GM18519 (cell line): ENCODE data around the gene GRID1.
A peak's percentile ranks its signal among the peaks of the same experiment; 100 is the strongest.

ENCODE experiments used
- ATAC-seq: cut with Tn5 transposase; IDR thresholded peaks from one replicate; pipeline ENCODE4 v1.9.1; 2021; ENCODE audit warnings: mild to moderate bottlenecking, moderate library complexity; ENCODE audit not compliant: unreplicated experiment, low FRiP score

The GRID1 gene

DNA sequence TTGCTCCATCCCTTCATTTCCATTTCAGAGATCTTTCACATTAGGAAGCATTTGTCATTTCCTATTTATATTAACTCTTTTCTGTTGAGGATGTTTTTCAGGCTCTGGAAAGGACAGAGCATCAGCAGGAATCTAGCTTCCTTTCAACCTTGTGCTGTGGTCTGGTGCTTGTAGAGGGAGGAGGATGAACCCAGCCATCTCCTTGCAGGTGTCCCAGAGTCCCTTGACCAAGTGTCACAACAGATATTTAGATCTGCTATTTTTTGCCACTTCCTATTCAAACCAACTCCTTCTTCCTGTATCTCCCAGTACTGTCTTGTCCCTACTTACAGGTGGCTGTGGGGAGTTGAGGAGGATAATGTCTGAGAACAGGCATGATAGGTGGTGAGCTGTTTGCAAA is 742.8 kb downstream of the GRID1 start:
- ATAC-seq = no peak

DNA sequence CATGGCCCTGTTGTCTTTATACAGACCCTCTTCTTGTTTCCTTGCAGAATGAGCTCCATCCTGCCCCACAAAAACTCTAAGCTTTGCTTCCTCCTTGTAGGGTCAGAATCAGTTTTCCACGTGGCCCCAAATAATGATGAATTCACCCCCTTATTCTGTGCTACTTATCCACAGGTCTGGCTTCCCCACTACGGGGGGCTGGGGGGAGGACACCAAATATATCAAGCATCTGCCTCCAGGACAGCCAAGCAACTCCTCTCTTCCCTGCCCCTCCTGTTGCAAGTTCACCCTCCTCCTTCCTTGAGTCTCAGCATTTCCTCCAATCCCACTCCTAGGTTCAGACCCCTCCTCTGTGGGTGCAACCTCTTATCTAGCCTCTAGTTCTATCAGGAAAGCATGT is 743.3 kb downstream of the GRID1 start:
- no peak for ATAC-seq

DNA sequence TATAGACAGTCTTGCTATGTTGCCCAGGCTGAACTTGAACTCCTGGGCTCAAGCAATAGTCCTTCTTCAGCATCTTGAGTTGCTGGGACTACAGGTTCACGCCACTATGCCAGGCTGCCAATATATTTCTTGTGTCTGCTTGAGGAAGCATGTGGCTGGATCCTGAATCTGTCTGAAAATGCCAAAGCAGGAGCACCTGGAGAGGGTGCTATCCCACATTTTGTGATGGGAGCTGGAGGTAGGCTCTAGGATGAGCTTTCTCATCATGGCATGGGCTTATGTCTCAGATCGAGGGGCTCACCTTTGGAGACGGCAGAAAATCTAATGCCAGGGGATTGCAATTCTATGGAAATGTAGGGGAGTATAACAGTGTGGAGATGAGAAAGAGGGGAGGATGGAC is 744.2 kb downstream of the GRID1 start:
- ATAC-seq = no peak

DNA sequence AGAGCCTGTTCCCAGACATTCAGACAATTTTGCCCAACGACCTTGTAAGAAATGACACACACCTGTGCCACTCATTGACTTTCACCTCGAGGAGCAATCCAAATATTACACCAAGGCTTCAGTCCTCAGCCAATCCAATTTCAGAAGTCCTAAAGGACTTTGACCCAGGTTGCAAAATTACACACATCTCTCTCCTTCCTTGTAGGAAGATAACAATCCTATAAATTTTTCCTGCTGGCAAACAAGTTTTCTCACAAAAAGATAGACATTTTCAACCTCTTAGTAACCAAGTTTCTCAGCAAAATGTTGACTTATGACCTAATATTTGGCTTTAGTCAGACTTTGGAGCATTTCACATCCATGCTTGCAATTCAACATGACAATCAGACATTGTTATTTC is 745.0 kb downstream of the GRID1 start:
- no peak for ATAC-seq

DNA sequence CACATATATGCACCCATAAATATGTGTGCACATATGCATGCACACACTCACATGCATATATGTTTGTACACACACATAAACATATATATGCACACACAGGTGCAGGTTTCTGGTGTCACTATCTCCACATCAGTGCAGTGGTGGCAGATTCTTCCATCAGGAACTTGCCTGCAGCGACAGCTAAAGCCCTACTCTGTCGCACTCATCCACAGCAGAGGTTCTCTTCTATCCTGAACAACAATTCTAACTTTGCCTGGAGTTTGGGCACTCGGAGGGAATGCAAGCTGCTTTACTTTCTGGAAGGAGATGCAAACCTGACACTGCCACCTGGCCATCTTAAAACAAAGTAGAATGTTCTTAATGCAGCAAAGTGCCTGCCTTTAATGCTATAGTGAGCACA is 745.8 kb downstream of the GRID1 start:
- ATAC-seq = no peak

DNA sequence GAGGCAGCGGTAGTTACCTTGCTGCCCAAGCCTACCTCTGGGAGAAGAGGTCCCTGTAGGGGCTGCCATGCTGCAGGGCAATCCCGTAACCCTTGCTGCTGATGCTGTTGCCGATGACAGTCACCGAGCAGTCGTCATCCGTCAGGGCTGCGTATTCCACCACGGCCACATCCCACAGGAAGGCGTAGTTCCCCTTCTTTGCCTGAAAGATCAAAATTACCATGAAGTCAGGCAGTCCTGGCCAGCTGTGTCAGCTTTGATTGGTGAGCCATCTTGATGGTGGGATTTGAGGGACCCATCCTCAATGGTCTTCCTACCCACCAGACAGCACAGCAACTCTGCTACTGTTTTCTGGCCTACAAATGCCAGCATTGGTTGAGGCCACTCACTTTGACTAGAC is 746.8 kb downstream of the GRID1 start:
- ATAC-seq = no peak

DNA sequence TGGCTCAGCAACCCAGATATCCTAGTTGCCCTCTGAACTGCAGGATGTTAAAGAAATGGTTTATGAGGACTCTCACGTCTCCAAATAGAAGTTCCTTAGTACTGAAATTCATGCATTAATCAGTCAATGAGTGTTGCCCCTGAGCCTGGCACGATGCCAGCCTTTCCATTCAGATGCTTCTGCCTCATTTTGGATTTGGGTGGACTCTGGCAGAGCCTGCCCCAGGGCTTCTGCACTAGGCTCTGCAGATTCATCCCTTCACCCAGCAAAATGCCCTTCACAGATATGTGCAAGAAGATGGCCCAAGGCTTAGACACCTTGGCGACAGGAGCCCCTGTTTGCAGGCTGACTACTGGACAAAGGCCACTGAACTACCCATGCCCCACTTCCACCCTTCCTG is 747.8 kb downstream of the GRID1 start:
- ATAC-seq = no peak

DNA sequence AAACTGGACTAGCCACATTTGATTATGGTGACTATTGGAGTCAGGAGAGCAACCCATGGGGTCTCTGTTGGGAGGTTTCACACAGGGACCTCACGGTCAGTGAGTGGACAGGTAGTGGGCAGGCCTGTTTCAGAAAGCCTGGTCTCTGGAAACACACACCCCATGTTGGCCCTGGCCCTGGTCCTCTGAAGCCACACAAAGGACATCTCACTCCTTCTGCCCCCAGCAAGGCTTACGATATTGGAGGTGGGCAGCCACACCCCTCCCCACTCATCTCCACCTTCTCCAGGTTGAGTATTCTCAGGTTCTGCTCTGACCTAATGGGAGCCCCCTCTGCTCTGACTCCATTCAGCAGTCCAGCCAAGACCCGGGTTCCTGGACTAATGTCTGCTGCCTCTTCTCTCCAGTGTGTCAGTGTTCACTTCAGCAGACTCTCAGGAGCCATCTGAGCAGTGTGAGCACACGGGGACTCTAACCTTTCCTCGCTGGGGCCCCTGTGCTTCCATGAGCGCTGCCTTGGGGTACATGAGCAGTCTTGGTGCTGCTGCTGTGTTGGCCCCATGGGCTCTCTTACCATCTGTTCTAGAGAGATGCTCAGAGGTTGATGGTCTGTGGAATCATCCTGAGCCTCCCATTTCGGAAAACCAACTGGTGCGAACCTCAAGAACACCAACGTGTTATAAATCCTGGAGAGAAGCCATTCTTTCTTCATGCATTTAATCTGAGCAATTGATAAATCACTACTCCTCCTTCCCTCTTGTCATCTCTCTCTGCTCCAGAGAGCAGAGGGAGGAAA is 748.6 kb downstream of the GRID1 start:
- ATAC-seq = no peak

DNA sequence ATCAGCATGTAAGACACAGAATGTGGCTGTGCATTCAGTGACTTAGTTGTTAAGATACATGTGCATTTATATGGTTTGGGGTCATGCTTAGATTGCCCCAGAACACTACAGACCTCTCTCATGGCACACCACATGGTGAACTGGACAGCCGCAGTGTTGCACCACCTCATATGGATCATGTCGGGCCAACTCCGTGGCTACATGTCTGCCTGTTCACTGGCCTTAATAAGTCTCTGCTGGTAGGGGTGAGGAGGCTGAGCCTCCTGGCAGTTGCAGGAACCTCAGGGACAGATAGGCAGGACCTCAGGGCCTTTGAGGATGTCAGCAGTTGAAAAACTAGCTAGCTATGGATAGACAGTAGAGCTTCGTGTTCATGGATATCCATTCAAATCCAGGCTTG is 751.0 kb downstream of the GRID1 start:
- ATAC-seq = no peak

DNA sequence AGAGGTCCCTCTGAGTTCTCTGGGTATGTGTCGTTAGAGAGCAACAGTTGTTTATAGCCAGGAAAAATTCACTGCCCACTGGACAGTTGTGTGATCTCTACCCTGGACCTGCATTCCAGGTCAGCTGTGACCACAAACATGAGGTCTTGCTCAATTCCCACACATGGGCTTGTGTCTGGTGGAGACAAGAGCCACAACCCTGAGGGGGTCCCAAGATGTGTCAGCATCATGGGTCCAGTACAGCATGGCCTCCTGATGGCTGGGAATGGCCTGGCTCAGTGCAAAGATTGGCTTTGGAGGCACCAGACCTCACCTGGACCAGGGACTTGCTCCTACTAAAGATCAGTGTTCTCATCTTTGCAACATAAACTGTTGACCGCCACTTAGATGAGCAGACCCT is 751.6 kb downstream of the GRID1 start:
- no peak for ATAC-seq

DNA sequence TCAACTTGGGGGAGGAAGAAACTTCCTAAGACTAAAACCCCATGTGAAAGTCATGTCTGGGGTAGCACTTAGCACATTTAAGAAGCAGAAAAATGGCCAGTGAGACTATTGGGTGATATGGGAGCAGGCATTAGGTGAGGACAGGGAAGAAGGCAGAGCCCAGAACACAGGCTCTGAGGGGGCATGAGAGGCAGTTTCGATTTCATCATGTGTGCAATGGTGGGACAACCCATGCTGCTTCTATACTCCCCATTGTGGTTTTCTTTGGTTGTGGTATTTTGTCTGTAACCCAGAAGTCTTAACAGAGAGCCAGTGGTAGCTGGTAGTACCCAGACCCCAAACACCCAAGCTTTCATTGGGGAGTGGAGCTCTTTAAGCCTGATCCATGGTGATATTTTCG is 752.0 kb downstream of the GRID1 start:
- ATAC-seq = no peak

DNA sequence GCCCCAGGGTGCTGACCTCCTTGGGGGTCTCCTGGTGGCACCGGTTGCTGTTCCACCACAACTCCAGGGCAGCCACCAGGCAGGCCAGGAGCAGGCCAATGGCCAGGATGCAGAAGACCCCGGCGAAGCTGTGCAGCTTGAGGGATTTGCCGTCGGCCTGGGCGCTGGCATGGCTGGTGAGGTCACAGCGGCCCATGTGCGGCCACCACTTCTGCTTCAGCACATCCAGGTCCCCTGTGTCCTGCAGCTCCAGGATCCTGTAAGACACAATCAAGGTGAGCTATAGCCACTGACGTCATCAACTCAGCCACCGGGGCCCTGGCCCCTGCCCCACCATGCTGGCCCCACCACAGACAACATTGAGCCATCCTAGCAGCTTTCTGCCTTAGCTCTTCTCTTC is 753.2 kb downstream of the GRID1 start:
- ATAC-seq = no peak

DNA sequence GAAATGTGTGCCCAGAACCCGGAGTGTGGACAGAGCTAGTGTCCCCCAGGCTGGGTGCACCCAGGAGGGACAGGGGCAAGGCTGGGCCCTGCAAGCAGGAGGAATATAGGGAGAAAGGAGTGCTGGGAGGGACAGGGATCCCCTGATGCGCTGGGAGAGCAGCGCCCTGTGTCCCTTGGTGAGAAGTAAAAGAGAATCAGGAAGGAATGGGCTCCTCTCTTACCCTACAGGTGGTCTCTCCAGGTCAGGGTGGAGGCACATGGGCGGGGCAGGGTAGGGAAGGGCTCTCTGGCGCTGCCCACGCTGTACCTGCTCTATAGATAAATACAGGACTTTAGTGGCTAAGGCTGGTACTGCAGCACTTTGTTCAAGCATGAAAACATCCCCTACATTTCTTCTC is 753.8 kb downstream of the GRID1 start:
- peak; percentile 45 for ATAC-seq

DNA sequence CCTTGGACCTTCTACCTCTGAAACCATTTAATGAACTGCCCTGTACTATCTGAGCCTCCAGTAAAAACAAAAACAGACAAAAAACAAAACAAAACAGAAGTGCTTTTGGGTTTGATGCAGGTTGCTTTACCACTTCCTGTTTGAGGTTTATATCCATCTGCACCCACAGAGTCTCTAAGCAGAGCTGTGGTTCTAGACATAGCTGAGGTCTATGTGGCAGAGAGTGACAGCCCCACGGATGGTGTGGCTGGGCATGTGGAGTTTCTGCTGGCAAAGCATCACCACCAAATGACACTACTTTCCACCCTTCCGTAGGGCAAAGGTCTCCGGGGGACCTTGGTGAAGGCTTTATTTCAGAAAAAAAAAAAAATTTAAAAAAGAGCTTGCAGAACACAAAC is 754.2 kb downstream of the GRID1 start:
- ATAC-seq = peak; percentile 91

DNA sequence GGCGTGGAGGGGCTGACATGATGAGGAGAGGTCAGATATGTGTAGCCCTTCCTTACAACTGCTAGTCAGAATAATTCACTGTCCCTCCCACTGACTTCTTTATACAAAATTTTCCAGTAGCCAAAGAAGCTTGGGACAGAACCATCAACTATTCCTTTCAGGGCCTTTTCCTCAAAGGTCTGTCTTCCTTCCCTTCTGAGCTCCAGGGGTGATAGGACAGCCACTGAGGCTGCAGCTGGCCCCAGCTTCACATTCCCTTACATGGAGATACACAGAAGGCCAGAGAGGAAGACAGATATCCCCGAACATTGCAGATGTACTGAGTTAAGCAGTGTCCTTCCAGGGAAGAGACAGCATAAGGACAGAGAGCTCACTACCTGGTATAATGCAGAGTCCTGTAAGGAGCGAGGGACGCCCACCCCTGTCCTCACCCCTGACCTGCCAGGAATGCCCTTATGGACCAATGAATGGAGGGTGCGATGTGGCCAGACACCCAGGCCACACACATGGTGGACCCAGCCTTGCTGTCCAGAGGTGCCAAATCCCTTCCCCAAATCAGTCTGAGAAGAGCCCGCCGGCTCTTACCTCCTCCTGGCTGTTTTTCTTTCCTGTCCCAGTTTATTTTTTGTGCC is 754.7 kb downstream of the GRID1 start:
- ATAC-seq = no peak

DNA sequence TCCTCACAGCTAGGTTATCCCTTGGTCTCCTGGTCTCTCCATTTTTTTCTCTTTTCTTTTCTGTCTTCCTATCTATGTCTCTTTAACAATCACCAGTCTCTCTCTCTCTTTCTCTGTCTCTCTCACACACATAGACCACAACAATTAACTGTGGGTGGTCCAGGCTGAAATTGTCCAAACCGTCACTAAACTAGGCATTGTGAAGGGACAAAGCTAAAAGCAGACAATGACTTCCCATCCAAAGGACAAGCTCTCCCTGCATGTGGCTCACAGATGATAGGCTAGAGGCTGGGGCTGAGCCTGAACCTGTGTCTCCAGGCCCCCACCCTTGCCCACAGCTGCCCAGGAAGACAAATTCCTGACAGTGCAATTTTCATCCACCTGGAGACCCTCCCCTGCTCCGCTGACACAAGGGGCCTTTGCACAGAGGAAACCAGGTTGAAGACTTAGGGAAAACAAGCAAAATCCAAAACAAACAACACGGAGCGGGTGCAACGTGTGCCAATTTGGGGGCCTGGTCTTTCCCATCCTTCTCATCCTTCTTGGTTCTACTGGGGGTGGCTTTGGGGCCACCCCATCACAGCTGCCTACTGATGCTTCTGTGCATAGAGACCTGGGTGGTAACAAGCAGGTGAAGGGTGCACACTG is 755.4 kb downstream of the GRID1 start:
- no peak for ATAC-seq

DNA sequence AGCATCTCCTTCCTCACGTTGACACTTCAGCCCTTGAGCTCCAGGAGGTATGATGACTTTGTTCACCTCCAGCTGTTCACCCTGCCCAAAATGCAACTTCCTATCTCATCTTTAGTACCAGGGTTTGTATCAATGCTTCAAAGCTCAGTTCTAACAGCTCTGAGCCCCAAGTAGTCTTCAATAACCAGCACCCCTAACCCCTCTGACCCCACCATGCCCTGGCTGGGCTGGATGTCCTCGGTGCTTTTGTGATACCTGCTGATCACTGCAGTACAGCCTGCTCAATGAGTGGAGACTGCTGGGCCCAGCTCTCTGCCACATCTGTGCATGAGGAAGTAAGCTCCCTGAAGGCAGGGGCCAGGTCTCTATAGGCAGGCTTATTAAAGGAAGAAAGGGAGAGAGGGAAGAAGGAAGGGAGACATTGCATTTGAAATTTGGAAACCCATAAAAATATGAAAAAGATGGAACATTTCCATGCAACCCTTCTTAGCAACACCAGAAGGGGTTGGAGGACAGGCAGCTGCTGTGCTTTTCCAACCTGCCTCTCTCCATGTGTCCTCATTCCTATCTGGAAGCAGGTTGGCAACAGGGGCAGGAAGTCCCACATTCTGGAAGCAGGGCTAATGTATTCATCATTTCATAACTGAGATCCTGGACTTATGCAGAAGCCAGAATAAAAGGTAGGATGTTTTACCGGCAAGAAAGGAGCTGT is 756.1 kb downstream of the GRID1 start:
- no peak for ATAC-seq

DNA sequence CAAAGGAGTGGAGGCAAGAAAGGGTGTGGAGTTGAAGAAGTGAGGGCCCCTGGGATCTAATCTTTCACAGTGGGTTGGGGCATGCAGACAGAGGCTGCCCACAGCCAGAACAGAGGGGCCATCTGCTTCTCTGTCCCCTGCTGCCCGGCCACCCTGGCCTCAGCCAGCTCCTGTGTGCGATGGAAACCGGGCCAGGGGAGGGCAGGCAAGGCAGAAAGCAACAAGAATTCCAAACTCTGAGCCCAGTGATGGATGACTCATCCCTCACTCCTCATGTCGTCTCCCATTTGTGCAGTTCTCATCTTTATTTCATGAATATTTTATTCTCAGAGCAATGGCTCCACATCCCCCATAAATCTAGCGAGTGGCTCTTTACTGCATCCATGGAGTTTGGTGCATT is 757.1 kb downstream of the GRID1 start:
- no peak for ATAC-seq

DNA sequence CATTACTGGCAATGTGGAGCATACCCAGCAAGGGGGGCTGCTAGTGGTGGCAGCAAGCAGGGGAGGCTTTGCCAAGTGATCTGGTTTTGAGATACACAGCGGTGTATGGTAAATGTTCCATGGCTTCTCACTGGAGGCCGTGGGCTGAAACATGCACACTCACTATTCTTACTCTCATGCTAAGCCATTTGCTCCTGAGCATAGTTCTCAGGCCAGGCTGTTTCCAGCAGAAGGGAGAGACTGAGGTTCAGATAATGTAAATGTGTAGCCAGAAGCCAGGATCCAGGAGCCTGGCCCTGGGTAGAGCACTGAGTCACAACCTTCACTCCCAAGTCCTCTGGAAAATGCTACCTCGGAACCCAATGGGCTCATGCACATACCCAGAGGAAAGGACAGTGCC is 757.9 kb downstream of the GRID1 start:
- ATAC-seq = no peak

DNA sequence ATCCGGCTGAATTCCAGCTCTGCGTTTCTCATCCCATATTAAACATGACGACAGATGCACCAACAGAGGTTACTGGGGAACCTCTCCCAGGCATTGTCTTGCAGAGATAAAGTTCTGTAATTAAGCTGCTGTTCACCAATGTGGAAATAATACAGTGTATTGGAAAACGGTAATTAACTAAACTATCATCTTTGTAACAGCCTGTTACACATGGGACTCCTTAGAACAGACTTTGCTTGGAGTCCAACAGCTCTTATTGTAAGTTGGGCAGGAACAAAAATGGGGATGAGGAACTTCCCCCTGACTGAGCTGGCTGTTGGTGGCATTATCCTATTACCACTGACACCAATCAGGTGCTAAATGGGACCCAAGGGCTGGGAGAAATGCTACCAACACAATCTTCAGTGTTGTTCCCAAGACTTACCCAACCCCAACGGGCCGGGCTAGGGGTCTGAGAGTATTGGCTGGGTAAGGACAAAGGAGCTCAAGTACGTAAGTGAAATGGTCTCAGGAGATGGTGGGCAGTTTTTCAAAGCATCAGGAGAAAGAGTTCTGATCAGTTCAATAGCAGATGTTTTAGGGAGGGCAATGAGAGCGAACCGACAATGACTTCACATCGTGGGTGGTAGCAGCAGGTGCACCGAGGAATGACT is 759.4 kb downstream of the GRID1 start:
- no peak for ATAC-seq

DNA sequence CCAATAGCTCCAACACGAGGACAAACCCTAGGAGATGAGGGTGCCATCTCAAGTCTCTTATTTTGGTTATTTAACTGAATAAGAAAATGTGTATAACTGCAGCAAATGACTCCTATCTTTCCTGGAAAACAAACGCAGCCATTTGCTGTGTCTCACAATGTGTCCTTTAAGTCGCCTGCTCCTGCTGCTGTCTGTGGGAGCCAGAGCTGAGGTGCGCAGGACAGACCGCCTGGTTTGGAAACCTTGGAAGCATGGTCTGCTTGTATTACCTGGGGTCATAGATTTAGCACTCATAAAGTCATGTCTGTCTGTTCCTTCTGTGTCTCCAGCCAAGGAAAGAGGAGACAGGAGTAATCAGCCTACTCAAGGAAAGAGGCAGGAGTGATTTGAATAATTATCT is 760.2 kb downstream of the GRID1 start:
- ATAC-seq = no peak
